ENCODE measurements around the gene MED12.
A peak's percentile ranks its signal among the peaks of the same experiment; 100 is the strongest.

Gene MED12

DNA sequence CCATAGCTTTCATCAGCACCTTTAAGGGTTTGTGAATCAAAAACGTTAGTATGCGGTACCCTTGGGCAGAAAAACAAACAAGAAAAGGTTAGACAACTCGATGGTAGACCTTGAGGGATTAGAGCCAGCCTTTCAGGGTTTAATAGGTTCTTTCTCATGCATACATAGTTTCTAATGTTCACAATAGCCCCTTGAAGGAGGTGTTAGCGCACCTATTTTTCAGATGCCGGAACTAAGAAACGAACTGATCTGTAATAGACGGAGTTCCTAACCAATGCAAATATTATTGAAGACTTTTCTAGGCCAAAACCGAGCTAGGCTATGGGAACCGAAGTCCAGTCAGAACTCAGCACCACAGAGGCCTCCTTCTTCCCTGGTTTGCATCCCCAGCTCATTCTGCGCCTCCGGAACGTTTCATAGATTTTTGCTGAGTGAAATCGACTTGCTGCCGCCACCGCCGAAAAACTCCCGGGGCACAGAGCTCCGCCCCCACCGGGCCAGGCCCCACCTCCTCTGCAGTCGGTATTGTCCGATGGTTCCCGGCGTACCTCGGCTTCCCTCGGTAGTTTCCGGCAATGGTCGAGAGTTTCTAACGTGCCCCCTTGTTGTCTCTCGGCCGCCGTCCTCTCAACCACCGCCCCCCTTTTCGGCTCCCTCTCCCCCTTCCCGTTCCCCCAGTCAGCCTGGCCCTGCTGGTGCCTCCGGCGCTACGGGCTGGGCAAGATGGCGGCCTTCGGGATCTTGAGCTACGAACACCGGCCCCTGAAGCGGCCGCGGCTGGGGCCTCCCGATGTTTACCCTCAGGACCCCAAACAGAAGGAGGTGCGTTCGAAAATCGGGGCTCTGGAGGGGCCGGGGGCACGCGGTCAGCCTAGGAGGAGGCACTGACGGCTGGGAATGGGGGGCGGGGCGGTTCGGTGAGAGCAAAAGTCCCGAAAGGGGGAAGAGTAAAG lies at the start of gene MED12:
Gene MED12 (plus strand): TSS at position 565 of the 953 bp plus-strand sequence. CDS start 159 bp downstream, at position 724.
- peak; percentile 90 for DNase-seq

DNA sequence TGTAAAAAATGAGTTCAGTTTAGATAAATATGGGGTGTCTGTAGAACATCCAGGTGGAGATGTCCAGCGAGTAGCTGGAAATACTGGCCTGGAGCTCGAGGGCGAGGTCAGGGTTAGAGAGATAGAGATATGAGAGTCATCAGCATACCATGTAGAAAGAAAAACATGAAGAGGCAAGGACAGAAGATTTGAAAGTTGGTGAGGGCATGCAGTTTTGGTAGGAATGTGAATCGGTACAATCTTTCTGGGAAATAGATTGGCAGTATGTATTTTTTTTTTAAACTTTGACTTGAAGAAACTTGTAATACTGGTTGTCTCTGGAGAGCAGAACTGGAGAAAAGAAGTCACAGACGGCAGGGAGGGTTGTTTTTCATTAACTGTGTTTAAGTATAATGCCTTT lies 47.9 kb upstream of the MED12 start:
- no peak for DNase-seq

DNA sequence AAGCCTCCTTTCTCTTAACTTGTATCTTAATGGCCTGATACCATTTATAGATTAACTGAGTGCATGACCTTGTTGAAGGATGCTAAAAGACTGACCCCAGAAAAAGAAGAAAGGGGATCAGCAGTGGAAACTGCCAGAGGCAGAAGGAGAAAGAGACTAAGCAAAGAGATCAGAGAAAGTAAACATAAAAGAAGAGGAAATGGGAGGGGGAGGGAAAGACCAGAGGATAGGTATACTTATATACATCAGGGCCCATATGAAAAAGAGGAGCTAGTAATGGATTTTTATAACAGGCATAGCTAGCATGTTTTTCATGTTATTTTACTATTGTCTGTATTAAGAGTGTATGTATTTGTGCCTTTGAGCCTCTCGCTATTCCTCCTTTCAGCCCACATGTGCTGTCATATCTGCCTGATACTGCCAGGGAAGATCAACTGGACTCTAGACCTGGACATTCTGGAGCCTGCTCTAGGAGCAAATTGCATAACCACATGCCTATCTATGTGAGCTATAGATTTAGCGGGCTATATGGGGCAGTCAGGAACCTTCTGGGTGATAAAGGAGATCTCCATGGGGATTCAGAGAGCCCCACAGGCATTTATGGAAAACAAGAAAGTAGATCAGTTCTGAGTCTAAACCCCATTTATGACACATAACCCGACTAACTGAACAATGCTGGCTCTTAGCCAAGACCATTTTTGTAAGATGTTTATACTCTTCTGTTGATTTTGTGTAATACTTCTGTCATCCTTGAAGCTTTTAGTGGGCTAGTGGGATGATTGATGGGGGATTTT lies 36.9 kb upstream of the MED12 start:
- no peak for DNase-seq

DNA sequence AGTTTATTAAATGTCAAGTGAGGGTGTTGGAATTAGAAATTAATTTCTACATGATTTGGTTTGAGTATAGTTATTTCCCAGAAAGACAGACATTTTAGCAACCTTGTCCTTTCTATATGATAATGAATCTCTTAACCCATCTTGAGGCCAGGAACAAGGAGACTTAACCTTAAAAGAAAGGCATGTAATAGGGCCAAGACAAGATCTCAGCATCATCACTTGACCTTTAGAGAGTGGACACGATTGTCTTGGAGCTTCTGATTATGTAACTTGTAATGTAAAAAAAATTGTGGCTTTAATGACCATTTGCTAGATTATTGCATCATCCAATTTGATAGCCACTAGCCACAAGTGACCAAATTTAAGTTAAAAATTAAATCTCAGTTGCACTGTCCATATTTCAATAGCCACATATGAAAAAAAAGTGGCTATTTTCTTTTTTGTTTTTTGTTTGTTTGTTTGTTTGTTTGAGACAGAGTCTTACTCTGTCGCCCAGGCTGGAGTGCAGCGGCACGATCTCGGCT lies 36.2 kb upstream of the MED12 start:
- no peak for DNase-seq

DNA sequence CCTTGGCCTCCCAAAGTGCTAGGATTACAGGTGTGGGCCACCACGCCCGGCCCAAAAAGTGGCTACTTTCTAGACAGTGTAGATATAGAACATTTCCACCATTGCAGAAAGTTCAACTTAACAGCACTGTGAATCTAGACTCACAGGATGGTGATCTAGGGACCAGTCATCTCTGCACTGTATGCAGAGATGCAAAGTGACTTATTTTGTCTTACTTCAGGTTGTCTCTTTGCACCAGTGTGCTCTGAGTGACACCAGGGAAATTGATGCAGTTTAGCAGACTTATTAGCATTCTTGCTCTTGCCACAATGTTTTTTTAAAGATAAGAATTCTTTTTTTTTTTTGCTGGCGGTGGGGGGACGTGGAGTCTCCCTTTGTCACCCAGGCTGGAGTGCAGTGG lies 35.6 kb upstream of the MED12 start:
- no peak for DNase-seq

DNA sequence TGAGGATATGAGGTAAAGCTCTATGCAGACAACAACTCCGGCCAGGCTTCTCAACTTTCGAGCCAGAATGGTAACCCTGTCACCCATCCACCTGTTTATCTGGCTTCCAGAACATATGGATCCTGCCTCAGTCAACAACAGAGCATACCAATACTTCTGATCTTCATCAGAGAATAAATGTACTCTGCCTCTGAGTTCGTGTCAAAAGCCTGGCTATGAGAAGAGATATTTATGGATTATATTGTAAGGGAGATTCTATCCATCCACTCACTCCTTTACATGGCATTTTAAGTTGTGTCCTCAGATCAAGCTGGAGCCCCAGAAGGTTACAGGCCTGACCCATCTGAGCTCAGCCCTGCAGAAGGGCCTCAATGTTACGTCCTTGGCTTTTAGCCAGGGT lies 32.5 kb upstream of the MED12 start:
- no peak for DNase-seq

DNA sequence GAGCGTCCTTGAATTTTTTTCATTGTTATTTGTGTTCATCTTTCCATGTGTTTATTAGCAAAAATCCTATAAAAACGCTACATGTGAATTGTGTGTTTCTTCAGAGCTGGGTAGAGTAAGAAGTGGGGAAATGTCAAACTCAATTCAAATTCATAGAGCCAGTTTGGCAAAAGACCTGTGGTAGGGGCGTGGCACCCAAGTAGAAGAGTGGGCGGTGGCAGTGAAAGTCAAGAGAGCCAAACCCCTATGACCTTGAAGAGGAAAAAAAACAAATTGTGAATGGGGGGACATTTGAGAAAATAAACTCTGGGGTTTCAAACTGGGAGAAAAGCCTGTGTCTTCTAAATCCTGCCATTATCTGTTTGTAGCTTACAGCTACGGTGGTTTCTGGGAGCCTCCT lies 27.1 kb upstream of the MED12 start:
- DNase-seq, result no peak

DNA sequence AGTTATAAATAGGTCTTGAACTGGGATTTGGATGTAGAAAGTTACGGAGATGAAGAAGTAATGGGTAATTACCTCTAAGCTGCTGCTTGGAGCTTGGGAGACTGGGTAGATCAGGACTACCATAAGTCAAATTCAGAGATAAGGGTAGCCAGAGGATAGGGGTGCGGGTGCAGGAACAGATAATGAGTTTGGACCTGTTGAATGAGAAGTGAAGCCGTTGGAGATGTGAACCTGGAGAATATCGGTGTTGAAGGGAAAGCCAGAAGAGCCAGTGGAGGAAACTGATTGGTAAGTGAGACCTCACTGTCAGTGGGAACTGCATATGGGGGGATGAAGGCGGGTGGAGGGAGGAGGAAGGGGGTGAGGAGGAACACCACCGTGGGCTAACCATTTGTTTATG lies 23.4 kb upstream of the MED12 start:
- no peak for DNase-seq

DNA sequence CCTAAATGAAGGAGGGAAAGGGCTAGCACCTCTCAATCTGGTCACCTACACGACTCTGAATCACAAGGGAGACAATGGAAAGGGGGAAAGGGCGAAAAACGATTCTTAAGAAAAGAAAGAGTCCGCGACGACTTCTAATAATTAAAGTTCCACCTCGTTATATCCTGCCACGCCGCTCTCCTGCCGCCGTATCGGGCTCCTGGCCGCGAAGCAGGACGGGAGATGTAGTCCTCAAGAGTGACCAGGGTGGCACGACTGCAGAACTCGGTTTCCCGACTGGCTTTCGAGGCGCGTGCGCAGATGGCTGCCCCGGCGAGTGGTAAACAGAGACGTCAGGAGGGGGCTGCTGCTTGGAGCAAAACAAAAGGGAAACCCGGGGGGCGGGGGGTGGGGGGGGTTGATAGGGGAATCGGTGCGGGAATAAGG lies 22.8 kb upstream of the MED12 start, which contains the start of gene FOXO4:
Gene FOXO4 (plus strand): TSS at position 297 of the 426 bp plus-strand sequence. CDS start 678 bp downstream, outside the sequence.
- DNase-seq, result peak; percentile 88

DNA sequence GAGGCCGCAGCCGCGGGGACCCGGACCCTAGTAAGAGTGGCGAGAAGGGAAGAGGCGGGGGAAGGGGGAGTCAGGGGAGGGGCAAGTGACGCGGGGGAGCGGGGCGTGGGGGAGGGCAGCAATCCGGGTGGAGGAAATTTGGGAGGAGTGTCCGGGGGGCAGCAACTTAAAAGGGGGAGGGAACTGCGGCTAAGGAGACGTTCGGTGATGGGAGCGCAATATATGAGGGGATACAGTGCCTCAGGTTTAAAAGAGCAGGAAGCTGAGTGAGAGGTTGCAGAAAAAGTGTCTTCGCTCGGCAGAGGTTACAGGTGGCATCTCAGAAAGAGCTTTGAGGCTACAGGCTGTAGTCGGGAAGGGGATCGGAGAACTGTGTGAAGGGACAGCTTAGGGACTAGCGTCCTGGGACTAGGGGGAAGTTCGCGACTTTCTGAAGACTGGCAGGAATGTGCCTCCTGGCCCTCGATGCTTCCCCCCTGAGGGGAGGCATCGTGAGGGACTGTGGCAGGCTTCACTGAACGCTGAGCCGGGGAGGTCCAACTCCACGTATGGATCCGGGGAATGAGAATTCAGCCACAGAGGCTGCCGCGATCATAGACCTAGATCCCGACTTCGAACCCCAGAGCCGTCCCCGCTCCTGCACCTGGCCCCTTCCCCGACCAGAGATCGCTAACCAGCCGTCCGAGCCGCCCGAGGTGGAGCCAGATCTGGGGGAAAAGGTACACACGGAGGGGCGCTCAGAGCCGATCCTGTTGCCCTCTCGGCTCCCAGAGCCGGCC lies 22.2 kb upstream of the MED12 start:
- DNase-seq, result no peak

DNA sequence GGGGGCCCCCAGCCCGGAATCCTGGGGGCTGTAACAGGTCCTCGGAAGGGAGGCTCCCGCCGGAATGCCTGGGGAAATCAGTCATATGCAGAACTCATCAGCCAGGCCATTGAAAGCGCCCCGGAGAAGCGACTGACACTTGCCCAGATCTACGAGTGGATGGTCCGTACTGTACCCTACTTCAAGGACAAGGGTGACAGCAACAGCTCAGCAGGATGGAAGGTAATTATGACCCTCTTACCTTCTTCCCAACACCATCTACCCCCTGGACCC lies 21.7 kb upstream of the MED12 start:
- DNase-seq, result no peak

DNA sequence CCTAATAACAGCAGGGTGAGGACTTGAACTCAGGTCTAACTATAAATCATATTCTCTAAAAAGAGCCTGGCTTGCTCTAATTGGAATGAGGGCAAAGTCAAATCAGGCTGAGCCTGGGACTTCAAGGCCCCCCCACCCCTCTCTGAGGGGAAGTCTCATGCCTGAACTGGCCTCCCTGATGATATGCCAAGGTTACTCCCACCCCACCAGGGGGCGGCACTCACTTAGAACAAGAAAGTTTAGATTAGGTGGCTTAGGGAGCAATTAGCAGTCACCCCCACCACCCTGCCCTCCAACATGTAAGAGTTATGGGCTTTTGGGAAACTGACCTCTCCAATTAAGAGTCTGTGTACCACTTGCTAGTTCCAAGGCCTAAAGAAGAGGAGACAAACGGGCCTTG lies 20.1 kb upstream of the MED12 start:
- DNase-seq, result peak; percentile 75

DNA sequence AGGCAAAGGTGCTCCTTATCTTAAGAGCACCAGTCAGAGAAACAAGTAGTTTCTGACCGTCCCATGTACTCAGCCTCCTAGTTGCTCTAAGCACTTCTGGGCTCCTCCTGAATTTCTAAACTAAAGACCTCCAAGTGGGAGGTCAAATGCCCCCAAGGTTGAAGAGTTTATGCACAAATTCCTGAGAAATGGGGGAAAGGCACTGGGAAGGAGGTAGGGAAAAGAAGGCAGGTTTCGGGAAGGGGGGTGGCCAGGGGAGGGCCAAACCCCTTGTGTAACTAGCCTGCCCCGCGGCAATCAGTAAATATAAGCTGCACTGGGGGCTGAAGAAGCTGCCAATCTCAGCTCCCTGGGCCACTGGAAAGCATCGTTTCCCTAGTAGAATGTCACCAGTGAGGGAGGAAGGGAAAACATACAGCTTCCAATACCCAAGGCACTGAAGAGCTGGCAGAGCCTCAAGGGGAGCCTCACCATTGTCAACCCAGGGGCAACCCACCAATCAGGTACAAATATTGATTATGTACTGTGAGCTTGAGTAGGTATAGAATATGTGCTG lies 19.4 kb upstream of the MED12 start:
- DNase-seq, result no peak

DNA sequence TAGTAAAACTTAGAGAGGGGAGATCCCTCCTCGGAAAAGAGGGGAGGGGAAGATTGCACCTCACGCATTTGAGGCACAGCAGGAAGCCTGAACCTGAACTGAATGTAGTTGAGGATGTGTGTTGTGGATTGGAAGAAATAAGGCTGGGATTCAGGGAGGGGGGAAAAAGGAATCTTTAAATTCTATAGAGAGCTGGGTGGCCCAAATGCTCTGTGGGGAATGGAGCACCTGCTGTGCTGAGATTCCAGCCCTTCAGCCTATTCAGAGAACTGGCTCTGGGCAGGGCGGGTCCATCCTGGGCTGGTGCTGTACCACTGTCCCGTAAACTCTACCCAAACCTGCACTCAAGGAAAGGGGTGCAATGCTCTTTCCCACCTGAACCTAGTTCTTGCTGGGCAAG lies 18.7 kb upstream of the MED12 start:
- DNase-seq, result no peak

DNA sequence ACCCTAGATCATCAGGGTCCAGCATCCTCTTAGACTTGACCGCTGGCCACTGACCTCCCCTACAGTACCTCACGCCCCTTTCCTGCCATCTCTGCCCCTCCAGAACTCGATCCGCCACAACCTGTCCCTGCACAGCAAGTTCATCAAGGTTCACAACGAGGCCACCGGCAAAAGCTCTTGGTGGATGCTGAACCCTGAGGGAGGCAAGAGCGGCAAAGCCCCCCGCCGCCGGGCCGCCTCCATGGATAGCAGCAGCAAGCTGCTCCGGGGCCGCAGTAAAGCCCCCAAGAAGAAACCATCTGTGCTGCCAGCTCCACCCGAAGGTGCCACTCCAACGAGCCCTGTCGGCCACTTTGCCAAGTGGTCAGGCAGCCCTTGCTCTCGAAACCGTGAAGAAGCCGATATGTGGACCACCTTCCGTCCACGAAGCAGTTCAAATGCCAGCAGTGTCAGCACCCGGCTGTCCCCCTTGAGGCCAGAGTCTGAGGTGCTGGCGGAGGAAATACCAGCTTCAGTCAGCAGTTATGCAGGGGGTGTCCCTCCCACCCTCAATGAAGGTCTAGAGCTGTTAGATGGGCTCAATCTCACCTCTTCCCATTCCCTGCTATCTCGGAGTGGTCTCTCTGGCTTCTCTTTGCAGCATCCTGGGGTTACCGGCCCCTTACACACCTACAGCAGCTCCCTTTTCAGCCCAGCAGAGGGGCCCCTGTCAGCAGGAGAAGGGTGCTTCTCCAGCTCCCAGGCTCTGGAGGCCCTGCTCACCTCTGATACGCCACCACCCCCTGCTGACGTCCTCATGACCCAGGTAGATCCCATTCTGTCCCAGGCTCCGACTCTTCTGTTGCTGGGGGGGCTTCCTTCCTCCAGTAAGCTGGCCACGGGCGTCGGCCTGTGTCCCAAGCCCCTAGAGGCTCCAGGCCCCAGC lies 17.6 kb upstream of the MED12 start:
- DNase-seq, result no peak

DNA sequence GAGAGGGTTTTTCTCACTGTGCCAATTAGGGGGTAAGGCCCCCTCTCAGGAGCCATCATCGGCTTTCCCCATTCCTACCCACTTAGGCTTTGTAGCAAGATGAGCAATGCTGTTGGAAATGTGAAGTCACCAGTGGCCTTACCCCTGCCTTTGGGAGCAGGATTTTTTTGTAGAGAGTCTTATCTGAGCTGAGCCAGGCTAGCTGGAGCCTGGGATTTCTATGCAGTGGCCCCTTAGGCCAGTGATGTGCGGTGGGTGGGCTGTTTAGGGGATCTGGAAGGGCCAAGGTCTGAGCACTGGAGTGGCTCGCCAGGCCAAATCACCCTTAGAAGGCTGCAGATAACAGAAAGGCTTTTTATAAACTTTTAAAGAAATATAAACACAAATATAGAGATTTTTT lies 16.1 kb upstream of the MED12 start:
- DNase-seq, result no peak

DNA sequence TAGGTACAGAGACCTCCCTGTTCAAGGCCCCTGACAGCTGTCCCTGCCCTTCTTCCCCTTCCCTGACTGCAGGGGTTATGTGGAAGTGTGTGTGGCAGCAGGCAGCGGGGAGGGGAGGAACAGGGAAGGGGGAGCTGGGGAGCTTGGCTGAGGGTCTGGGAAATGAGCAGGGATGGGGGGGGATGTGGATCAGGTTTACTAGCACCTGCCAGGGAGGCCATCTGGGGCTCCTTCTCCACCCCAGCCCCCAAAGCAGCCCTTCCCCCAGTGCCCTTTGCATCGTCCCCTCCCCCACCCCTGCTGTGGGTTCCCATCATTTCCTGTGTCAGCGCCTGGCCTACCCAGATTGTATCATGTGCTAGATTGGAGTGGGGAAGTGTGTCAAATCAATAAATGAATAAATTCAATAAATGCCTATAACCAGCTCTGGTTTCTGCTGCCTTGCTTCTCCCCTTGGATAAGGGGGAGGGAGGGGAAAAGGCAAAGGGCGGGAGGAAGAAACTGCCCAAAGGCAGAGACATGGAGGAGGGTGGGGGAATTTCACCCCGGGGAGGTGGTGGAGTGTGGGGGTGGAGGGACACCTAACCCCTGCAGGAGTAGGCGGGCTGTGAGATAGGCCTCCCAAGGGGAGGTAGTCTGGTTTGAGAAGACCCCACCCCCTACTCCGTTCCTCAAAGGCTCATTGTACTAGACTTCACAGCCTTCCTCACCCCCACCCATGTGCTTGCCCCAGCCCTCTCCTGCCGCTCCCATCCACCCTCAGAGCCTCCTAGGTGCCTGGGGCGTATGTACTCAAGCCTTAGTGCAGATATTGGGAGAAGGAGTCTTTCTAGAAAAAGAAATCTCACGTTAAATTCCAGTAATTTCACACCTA lies 15.0 kb upstream of the MED12 start:
- peak; percentile 67 for DNase-seq

DNA sequence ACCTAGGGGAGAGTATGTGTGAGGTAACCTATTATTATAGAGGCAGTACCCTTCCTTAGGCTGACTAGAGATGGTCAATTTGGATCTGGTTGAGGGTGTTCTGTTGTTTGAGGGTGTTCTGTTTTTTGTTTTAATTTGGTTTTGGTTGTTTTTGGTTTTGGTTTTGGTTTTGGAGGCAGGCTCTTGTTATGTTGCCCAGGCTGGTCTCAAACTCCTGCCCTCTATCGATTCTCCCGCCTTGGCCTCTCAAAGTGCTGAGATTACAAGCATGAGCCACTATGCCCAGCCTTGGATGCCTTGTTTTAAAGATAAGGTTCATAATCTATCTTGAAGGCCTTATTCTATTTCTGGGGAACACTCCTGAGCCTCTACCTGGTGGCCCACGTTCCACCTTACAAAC lies 12.8 kb upstream of the MED12 start:
- DNase-seq, result no peak

DNA sequence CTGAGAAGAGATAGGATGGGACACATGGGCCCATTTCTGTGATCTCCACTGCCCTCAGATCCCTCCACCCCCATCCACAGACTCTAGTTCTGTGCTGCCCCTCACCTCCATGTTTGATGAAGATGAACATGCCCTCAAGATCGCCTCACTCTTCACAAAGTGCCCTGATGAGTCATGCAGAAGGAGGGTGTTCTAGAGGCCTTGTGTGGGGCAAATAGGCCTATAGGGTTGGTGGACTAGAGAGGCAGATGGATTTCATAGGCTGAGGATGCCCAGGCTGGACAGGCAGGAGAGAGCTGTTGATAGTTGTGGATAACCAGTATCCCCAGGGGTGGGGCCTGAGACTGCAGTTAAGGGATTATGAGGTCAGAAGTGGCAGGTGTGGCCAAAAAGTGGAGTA lies 12.0 kb upstream of the MED12 start, which contains the start of gene CXorf65:
Gene CXorf65 (minus strand): TSS at position 314 of the 400 bp plus-strand sequence. CDS start 184 bp downstream, at position 130.
- no peak for DNase-seq

DNA sequence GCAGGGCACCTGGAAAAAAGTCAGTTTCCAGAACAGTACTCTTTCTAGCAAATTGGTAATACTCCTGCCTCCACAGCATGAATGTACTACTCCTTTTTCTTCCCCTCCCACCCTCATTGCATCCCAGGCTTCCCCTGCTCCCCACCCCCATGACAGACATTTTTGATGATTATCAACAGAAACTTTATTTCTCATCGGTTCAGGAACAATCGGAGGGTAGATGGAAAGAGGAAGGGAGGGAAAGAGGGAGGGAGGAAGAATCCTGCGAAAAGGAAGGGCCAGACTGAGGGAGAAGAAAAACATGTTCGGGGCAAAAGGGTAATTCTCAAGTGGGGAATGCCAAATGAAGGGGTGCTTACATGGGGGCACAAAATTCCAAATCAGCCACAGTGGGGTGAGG lies 11.2 kb upstream of the MED12 start:
- DNase-seq, result no peak
